ENCODE results near the gene KCNQ1. TPM values are rescaled to one million over a fixed set of nuclear protein-coding genes. Genes with fewer than 3 reads are reported as not detected.

KCNQ1 gene
- total RNA-seq, 1 experiment from 2014 or later: 2.3 TPM

DNA sequence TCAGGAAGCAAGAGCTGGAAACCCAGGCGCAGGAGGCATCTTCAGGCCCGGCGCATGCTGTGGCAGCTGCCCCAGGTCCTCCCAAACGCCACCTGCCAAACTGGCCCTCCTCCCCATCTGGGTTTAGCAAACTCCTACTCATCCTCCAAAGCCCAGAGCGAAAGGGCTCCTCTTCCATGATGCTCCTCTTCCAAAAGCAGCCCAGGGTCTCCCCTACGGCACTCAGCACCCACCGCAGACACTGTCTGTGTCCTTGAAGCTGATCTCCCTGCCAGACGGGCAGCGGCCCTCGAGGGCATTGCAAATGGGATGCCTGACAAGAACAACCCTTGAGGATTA, 414.9 kb downstream of the KCNQ1 start:
- H3K4me1 Mint-ChIP-seq: peaks cover 28 to 29% of the 10 kb centered on the region in 2 experiments

More for the DNA sequence above, 414.9 kb downstream of the KCNQ1 start:
- peaks cover 87% of the 10 kb centered on the region for H3K27me3 Mint-ChIP-seq (ENCODE audit: low read depth)
- H4K8ac ChIP-seq (replicated peaks; ENCODE audit: insufficient read length, low read depth, low read length): no peak overlapping the region
- no peaks in the 10 kb centered on the region for H3K79me1 ChIP-seq (ENCODE audit: insufficient read depth, low read depth, low read length, poor library complexity, severe bottlenecking)
- H3K27me3 ChIP-seq (ENCODE audit: insufficient read depth, low read length): peaks cover 10% of the 10 kb centered on the region; the same call in 1 of the 2 replicates
- H2BK120ac ChIP-seq (ENCODE audit: low read depth, low read length, poor library complexity, severe bottlenecking): no peak overlapping the region
- H2BK12ac ChIP-seq (ENCODE audit: insufficient read length, low read depth, low read length): no peak overlapping the region
- DNase-seq: no peak
- H4K20me1 ChIP-seq (ENCODE audit: control insufficient read depth, insufficient read depth, insufficient read length): no peaks in the 10 kb centered on the region
- no peak overlapping the region for H3K4ac ChIP-seq (ENCODE audit: low read depth, low read length)
- no peak overlapping the region for H3K9ac ChIP-seq (ENCODE audit: extremely low read depth, insufficient read length, low read length)
- H3K4me1 ChIP-seq (ENCODE audit: insufficient read depth, low read length): no peaks in the 10 kb centered on the region
- no peak overlapping the region for H2AFZ ChIP-seq (ENCODE audit: low read length)
- H3K27ac Mint-ChIP-seq: no peak overlapping the region
- no peak overlapping the region for H3K4me3 Mint-ChIP-seq
- H4K5ac ChIP-seq (ENCODE audit: insufficient read length, low read depth, low read length): no peak overlapping the region
- H3K14ac ChIP-seq (ENCODE audit: insufficient read depth, low read length): no peak overlapping the region
- no peak overlapping the region for H3K56ac ChIP-seq (ENCODE audit: insufficient read length, low read depth, low read length)
- H3K4me2 ChIP-seq (ENCODE audit: insufficient read depth, insufficient read length, low read length): no peak overlapping the region
- no peak overlapping the region for H2BK15ac ChIP-seq (ENCODE audit: low read depth, low read length)
- 0 out of 7 replicates have a peak, but pooled peaks cover 0 to 1% (median 0%) of the 10 kb centered on the region in 3 experiments for H3K36me3 Mint-ChIP-seq (ENCODE audit: insufficient read depth in 1 of 3, low read depth in 3 of 3)
- no peak overlapping the region for H2BK20ac ChIP-seq (ENCODE audit: low read depth, low read length, poor library complexity, severe bottlenecking)
- H3K23ac ChIP-seq (ENCODE audit: insufficient read length, low read depth, low read length): no peak overlapping the region
- H3K9me3 ChIP-seq (ENCODE audit: control insufficient read depth, low read depth, low read length): no peaks in the 10 kb centered on the region
- no peaks in the 10 kb centered on the region for H3K9me3 Mint-ChIP-seq
- H2BK5ac ChIP-seq (ENCODE audit: insufficient read length, low read length): no peak overlapping the region
- no peak overlapping the region for H3T11ph ChIP-seq (ENCODE audit: low read length)
- no peak overlapping the region for H2AK5ac ChIP-seq (ENCODE audit: insufficient read length, low read length)
- TF ChIP-seq, protein P1, sequence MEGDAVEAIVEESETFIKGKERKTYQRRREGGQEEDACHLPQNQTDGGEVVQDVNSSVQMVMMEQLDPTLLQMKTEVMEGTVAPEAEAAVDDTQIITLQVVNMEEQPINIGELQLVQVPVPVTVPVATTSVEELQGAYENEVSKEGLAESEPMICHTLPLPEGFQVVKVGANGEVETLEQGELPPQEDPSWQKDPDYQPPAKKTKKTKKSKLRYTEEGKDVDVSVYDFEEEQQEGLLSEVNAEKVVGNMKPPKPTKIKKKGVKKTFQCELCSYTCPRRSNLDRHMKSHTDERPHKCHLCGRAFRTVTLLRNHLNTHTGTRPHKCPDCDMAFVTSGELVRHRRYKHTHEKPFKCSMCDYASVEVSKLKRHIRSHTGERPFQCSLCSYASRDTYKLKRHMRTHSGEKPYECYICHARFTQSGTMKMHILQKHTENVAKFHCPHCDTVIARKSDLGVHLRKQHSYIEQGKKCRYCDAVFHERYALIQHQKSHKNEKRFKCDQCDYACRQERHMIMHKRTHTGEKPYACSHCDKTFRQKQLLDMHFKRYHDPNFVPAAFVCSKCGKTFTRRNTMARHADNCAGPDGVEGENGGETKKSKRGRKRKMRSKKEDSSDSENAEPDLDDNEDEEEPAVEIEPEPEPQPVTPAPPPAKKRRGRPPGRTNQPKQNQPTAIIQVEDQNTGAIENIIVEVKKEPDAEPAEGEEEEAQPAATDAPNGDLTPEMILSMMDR (conservative IDR thresholded peaks at IDR 0.05): no peak
- H3K18ac ChIP-seq (ENCODE audit: insufficient read length, low read depth, low read length): no peak overlapping the region
- H4K91ac ChIP-seq (ENCODE audit: insufficient read length, low read depth, low read length): no peak overlapping the region
- no CpG with 5 or more reads among the region's 10 CpGs for WGBS (ENCODE audit: extremely low coverage, insufficient read length, low lambda C conversion rate)
- H3K23me2 ChIP-seq (ENCODE audit: insufficient read length, low read depth, low read length, poor library complexity, severe bottlenecking): peaks cover 4% of the 10 kb centered on the region
- H3K27ac ChIP-seq (ENCODE audit: insufficient read length, low read depth, low read length): no peak overlapping the region
- no peaks in the 10 kb centered on the region for H3K79me2 ChIP-seq (ENCODE audit: insufficient read depth, low read length)

All from H9 (cell line).